ENCODE data around the gene USP25.

USP25 gene

DNA sequence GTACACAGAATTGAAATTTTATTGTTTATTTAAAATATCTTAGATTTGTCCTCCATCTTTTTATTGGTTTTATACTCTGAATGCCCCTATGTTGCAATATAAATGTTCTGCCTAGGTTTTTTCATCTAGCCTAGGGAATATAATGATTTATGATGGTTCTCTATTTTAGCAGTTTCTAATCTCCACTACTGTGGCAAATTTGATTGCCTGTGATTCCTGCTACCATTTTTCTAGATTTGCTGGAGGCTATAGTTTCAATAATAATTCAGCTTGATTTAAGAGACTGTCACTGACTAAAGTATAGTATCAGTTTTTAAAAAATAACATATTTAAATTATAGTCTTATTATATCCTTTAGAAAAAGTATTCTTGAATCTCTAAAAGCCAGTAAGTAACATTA, 90.5 kb downstream of the USP25 start:
- no peak for DNase-seq

DNA sequence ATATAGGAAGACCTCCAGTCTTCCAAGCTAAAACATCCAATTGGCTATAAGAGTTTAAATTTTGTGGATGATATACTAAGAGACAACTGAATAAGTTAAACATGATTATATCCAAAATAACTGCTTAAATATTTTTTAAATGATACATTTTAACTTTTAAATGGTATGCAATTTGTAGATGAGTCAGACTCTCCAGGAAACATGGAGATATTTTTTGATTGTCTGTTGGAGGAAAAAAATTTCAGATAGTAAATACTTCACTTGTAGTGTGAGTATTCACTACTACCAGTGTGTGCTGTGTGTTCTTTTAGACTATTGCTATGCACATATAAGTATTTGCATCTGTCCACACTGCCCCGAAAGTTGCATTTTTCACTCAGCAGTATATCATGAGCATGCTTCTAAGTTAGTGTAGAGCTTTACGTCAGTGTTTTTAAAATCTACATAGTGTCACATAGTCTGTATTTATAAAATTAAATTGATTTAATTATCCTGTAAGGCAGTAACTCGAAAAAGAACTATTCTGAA, 91.1 kb downstream of the USP25 start:
- no peak for DNase-seq

DNA sequence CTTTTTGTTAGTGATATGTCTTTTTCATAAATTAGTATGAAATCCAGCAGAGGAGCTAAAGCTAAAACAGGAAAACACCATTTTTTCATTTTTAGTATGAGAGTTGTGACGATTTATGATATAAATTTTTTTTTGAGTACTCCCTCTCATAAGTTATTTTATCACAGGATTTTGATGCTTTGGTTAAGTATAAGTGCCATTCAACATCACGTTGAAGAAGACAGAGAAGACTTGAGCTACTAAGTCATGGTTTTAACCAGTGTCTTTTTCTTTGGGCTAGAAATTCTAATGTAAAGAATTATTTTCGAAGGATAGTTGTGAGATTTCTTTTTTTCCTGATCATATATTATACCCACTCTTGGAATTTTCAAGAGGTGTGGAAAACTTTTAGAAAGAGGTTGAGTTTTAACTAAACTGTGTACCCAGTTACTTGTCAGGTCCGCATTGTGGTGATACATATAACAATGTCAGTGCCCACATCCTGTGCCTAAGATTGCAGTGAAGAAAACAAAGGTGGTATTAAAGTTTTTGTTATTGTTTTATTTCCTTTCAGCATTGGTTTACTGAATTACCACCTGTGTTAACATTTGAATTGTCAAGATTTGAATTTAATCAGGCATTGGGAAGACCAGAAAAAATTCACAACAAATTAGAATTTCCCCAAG, 93.8 kb downstream of the USP25 start:
- DNase-seq, result no peak

DNA sequence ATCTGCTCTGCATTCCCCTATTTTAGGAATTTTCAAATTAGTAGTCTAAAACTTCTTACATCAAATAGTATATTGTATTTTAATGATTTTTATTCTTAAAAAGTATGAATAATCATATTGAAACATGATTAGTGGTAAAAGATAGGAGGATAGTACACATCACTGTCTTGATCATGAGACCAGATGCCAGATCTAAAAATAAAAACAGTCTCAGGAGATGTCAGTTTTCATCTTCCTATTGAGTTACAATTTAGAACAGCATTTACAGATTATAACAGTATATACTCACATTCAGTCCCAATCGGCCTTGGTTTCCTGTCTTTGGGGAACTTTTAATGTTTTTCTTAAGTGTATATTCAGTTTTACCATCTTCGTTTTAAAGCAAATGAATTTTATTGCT, 95.9 kb downstream of the USP25 start:
- DNase-seq, result no peak

DNA sequence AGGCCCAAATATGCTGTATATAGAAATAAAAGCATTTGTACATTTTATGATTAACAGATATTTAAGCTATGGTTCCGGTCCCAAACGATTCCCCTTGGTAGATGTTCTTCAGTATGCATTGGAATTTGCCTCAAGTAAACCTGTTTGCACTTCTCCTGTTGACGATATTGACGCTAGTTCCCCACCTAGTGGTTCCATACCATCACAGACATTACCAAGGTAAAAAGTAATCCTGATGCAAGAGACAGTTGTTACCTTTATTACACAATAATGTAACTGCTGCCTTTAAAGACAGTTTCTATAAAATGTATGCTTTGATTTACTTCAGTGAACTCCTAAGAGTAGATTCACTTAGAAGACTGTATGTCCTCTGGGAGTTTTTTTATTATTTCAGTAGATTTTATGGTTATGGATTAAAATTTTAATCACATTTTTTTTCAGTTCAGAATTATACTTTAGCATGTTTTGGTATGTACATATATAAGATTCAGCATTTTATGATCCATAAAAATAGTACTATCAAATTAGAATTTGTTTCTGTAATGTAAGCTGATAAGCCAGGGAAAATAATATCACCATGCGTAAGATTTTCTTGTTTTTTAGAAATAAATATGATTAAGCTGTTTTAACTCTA, 96.5 kb downstream of the USP25 start:
- peak; percentile 42 to 62 for DNase-seq

DNA sequence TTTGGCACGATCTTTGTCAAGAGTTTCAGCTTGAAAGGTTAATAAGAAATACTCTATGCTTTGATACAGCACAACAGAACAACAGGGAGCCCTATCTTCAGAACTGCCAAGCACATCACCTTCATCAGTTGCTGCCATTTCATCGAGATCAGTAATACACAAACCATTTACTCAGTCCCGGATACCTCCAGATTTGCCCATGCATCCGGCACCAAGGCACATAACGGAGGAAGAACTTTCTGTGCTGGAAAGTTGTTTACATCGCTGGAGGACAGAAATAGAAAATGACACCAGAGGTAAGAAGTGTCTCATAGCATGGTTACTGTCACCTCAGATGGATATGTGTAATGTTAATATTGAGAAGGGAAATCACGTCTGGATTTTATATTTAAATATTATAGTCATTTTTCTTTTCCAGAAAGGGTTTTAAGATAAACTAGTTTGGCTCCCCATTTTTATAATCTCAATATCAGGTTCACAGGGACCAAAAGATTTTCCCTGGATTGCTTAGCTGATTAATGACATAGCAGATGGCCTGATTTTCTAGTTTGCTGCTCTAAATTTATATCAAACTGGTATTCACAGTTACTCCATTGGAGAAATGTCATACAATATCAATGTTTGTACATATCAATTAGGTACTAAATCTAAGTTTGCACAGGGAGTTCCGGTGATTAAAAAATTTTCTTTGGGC, 97.3 kb downstream of the USP25 start:
- no peak for DNase-seq

DNA sequence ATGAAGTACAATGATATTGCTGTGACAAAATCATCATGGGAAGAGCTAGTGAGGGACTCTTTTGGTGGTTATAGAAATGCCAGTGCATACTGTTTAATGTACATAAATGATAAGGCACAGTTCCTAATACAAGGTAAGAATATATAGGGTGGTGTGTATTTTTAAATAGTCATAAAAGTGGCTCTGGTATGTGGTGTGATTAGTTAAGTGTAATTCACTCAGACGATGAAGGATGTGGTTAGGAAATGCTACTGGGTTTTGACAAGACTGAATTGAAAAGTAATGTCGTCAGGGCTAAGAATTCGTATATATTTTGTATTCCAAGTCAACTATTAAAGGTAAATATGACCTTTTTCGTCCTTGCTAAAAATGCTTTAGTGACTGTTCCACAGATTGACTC, 101.7 kb downstream of the USP25 start:
- DNase-seq, result no peak

DNA sequence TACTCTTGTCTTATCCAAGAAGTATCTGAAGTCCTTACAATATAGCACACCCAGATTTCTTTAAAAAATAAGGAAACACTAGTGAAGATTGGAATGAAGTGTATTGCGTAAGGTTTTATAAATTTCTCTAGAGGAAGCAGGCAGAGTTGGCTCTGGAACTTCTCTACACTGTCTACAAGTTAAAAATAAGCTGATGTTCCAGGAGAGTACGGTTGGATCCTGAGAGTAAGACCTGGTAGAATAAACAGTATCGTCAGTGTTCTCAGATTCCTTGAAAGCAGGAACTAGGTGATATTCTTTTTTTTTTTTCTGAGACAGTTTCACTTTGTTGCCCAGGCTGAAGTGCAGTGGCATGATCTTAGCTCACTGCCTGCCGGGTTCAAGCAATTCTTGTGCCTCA, 107.9 kb downstream of the USP25 start:
- peak in 1 of 2 experiments; percentile 19 for DNase-seq

DNA sequence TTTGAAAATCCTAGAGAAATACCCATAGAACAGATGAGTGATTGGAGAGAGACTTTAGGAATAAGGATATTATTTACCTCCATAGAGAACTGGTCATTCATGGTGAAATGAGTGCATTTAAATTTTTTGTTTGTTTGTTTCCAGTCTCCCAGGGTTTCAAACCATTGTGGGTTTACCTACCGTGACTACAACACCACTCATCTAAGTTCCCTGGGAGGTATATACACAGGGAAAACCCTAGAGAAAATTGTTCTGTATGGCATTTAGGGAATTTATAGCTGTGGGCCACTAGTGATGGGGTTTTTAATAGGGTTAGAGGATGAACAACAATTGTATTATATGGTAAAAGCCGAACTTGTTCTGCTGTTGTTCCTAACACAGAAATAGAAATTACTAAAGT, 109.2 kb downstream of the USP25 start:
- DNase-seq, result no peak

DNA sequence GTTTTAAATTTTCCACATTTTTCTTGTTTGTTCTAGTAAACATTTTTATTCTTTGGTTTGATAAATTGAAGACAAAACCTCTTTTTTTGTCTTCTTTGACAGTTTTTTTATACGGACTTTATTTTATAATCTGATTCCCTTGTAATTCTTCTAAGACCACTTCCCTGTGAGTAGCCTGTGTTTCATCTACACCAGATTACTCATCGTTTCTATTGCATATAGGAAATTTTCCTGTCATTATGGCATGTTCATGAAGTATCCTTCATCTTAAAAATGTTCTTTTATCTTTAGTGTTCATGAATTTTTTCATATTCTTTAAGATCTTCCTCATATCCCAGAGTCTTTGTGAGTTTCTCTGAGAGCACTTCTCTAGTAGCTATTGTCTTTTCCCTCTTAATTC, 109.8 kb downstream of the USP25 start:
- no peak for DNase-seq

DNA sequence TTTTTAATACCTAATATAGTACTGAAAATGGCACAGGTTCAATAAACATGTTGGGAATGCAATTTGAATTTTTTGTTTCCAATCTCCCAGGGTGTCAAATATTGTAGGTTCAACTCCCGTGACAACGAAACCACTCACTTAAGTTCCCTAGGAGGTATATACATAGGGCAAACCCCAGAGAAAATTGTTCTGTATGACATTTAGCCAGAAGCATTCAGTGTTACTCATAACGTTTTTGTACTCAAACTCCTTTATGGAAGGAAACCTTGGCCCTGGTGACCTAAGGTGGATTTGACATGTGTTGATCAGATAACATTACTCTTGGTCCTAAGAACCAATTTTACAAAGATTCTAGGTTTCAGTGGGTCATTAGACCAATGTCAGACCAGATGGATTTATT, 110.6 kb downstream of the USP25 start:
- no peak for DNase-seq

DNA sequence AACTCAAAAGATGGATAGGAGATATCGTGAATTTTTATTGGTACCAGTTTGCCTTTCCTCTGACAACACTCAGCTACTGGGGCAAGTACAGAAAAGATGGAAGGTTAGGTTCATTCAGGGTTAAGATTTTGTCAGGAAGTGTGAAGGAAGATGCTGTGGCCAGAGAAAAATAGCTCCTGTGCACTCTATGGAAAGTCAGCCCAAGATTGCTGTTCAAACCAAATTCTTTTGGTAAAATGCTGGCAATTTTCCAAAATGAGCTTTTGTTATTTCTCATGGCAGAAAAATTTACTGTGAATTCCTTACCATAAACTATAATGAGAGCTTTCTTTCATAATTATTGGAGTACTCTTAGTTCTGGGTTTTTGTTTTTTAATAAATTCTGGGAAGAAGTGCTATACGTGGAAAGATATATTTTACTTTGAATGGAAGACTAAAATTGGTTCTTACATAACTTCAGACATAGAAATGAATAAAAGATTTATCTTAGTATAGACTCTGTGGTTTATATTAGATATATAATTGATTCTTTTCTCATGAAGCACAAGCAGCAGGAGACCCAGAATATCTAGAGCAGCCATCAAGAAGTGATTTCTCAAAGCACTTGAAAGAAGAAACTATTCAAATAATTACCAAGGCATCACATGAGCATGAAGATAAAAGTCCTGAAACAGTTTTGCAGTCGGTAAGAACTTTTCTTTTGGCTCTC, 112.2 kb downstream of the USP25 start:
- no peak for DNase-seq

DNA sequence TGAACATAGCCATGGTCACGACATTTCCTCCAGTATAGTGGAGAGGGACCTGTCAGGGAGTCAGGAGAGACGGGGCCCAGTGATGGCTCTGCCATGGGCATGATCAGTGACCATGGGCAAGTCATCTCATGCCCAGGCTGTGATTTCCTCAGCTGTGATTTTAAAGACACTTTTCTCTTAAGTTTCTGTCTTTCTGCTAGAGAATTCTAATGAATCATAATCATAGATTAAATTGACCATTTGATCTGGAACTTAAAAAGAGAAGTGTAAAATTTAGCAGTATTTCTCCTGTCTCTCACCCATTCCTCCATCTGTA, 112.7 kb downstream of the USP25 start:
- DNase-seq, result no peak

DNA sequence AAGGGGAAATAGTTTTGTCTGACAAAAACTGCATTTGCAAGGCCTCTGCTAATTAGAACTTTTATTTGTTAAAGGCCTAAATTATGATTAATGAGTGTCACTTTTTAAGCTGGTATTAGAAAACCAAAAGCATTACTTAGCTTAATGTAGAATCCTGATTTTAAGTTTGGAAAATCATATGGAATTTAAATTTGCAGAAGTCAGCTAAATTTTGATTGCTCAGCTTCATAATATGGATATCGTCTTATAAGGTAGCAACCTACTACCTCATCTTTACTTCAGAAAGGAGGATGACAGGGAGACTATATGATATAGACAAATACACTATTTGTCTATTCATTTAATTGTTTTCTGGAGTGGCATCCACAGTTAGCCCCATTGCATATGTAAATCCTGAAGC, 114.0 kb downstream of the USP25 start:
- no peak for DNase-seq

DNA sequence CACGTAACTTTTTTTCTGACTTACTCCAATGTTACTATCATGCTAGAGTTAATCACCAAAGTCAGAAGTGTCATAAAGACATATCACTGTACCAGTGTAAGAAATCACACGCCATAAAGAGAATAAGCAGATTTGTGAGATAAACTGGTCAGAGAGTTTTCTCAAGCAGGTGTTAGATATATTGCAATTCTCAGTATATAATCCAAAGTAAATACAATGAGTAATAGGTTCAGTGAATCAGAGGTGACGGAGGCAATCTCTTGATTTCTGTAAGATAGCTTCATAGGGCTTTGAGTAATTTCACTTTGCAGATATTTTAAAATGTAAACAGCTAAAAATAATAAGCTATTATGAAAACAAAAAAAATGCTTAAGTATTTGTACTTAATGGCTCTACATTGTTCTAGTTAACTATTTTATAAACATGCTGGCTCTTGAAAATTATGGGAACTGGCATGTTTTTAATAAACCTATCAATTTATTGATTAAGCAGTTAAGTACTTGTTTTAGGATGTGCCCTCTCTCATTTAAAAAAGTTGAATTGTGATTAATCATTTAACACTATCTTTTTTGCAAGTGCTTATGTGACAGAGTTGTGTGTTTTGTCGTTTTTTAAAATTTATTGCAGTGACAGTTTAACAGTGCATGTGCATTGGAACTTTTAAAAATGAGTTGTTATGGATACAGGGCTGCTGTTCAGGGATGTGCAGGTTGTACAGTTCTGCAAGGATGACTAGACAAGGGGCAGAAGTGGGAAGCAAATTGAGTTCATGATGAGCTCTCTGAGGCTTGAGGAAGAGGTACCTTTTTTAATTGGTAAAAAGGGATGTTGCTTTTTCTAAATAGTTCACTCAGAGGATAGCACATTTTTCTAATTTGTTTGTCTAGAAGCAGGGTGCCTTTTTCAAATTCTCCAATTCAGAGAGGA, 119.1 kb downstream of the USP25 start:
- DNase-seq, result no peak

DNA sequence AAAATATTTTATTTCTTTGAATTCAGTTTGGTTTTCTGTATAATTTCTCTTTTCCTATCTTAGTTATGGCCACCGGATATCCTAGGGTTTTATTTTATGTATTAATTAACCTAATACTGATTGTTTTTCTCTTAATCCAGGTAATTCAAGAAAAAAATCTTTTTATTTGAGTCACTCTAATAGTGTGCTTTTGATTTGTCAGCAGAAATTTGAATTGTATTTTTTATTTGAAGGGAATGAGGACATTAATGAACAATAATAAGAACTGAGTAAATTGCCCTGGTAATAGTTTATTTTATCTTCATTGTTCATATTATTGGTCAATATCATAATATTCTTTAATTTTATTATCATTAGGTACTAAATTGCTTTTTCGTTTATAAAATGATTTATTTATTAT, 120.1 kb downstream of the USP25 start:
- DNase-seq, result no peak

DNA sequence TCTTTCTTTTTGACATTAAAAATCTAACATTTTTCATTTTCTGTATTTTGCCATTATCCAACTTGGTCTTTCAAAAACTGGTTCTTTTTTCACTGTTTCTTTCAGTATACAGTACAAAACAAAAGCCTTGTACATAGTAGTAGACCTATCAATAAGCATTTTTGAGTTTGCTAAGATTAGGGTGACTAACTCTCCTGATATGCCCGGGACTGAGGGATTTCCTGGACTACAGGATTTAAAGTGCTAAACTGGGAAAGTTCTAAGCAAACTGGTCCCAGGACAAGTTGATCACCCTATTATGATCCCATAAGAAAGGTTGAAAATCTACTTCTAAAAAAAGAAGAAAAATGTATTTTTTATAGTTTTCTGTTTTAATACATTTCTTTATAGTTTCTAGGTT, 120.9 kb downstream of the USP25 start:
- no peak for DNase-seq

DNA sequence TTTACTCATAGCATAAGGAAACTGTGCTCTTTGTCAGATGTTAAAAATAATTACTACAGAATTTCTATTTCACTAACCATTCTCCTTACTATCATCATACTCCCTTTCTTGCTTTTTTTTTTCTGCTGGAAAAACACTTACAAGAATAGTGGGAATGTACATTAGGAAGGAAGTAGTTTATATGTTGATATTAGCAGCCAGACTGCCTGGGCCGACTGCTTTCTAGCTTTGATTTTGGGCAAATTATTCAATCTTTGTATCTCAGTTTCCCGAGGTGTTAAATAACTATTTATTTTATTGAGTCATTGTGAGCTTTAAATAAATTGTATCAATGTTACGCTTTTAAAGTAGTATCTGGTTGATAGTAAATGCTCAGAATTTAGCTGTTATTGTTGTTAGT, 122.4 kb downstream of the USP25 start:
- no peak for DNase-seq

DNA sequence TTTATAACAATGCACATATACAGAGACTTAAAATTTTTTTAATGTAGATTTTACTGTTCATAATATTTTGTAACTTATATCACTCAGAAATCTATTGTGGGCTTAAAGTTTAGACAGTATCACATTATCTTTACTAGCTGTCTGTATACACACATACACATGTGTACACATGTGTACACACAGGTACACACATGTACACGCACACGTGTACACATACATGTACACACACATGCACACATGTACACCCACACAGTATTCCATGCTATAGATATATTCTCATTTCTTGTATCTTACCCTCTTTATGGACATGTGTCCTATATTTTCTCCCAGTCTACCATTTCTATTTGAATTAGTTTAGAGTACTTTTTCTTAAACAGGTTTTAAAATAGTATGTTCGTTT, 123.3 kb downstream of the USP25 start:
- DNase-seq, result no peak

DNA sequence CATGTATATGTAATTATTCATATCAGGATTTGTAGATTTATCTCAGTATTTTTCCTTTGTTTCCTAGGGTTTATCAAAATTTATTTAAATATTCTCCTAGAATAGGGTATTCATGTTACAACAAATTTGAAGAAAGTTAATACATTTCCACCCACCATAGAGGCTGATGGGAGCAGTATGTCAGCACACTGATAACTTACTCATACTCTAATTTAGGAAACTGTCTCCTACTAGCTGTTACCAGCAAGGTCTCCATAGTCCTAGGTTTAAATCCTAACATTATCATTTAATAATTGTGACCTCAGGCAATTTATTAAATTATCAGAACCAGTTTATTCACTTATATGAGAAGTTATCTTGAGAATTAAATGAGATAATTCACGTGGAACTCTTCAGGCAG, 127.0 kb downstream of the USP25 start:
- no peak for DNase-seq

DNA sequence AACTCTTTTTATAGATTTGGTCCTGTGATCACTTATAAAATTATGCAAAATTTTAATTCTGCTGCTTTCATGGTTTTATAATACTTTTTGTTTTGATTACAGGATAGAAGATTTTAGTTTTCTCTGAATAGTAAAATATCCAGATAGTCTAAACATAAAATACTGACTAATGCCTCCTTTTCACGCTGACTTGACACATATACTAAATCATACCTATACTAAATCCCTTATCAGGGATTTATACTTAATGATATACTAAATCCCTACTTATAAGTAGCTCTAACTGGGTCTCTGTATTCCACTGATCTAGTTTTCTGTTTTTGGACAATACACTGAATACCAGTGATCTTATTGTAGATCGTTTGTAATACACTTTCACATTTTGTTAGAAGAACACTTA, 128.0 kb downstream of the USP25 start:
- DNase-seq, result no peak

DNA sequence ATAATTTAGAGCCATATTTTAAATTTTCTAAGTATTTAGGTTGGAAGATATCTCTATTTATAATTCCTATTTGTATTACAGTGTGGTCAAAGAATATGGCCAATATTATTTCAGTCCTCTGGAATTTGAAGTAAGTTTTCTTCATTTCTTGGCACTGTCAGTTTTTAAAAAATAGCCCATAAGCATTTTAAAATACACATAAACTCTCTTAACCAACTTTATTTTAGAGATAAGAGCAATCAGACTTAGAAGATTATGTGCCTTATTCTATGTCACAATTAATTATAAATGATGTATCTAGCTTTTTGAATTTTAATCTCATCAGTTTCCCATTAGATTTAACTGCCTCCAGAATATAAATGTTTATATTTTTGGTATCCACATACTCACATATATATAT, 130.8 kb downstream of the USP25 start:
- no peak for DNase-seq

DNA sequence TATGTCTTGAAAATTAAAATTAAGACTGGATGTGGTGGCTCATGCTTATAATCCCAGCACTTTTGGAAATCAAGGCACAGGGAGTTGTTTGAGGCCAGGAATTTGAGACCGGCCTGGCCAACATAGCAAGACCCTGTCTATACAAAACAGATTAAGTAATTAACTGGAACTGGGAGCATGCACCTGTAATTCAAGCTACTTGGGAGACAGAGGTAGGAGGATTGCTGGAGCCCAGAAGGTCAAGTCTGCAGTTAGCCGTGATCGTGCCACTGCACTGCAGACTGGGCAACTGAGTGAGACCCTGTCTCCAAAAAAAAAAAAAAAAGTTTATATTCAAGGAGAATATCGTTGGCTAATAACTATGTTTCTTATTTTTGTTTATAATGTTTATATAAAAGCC, 139.2 kb downstream of the USP25 start:
- DNase-seq, result no peak

Measured in Kasumi-1 (cell line).